ENCODE results near the gene IVD. TPM values are rescaled to one million over a fixed set of nuclear protein-coding genes. Genes with fewer than 3 reads are reported as not detected.

The IVD gene
- total and polyA plus RNA-seq, 9 of the 15 experiments (the other 6 are each of a cell fraction or from before 2014, with no cell fraction given) = 0.15 to 4.5 (median 2.4) TPM

DNA sequence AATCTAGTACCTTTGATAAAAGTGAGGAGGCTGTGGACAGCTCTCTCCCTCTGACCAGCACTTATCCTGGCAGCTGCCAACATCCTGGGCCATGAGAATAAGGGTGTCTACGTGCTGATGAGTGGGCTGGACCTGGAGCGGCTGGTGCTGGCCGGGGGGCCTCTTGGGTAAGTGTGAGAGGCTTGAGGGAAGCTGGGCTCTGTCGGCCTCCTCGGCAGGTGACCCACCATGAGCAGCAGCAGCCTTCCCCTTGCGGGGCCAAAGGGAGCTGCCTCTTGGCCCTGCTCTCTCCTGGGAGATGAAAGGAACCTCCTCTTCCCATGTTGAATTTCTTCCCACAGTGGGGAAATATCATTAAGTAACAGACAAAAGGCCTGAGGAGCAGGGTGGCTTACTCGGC lies 9.2 kb downstream of the IVD start:
- Histone ChIP-seq H2AFZ (ENCODE audit: low read depth, low read length) (no peak overlapping the region), H3K9me3 (replicated peaks; ENCODE audit: control insufficient read depth, insufficient read depth, low read depth, low read length) (no peaks in the 10 kb centered on the region), H3K27me3 (ENCODE audit: control insufficient read depth in 2 of 2, insufficient read depth in 2 of 2, low read length in 2 of 2) (no peaks in the 10 kb centered on the region), H3K4me2 (ENCODE audit: insufficient read depth, low read length) (no peak overlapping the region), H3K4me1 (replicated peaks in 1 of 2; ENCODE audit: control insufficient read depth in 2 of 2, insufficient read depth in 2 of 2, low read length in 2 of 2) (no peaks in the 10 kb centered on the region), H3K79me2 (ENCODE audit: control insufficient read depth, insufficient read depth, low read length) (no peaks in the 10 kb centered on the region), H3K4me3 (no peak overlapping the region), H3K9ac (ENCODE audit: insufficient read depth in 1 of 2, low read depth in 2 of 2, low read length in 2 of 2) (no peak overlapping the region), H4K20me1 (replicated peaks; ENCODE audit: control insufficient read depth, insufficient read depth, low read length) (no peaks in the 10 kb centered on the region), H3K27ac (ENCODE audit: extremely low read depth, low read depth, low read length) (no peak overlapping the region), H3K9me1 (ENCODE audit: control insufficient read depth, insufficient read depth, low read length) (no peaks in the 10 kb centered on the region), H3K36me3 (ENCODE audit: control insufficient read depth, insufficient read depth, low read length) (0 out of 3 replicates have a peak, but pooled peaks cover 3% of the 10 kb centered on the region)
- ATAC-seq = no peak
- POLR2A ChIA-PET = interaction anchor here (1.2 to 1.7 kb wide), 2 partner anchors 9 to 11 kb away, joined by 3 to 5 read pairs; partner anchors contain the start of gene IVD
- no peak for DNase-seq (ENCODE audit: extremely low read depth in 1 of 4, low spot score in 3 of 4)
- TF ChIP-seq, protein P1, sequence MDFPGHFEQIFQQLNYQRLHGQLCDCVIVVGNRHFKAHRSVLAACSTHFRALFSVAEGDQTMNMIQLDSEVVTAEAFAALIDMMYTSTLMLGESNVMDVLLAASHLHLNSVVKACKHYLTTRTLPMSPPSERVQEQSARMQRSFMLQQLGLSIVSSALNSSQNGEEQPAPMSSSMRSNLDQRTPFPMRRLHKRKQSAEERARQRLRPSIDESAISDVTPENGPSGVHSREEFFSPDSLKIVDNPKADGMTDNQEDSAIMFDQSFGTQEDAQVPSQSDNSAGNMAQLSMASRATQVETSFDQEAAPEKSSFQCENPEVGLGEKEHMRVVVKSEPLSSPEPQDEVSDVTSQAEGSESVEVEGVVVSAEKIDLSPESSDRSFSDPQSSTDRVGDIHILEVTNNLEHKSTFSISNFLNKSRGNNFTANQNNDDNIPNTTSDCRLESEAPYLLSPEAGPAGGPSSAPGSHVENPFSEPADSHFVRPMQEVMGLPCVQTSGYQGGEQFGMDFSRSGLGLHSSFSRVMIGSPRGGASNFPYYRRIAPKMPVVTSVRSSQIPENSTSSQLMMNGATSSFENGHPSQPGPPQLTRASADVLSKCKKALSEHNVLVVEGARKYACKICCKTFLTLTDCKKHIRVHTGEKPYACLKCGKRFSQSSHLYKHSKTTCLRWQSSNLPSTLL (IDR thresholded peaks at IDR 0.05) = no peak
- no peak for TF ChIP-seq FOXJ3 (CRISPR knock-in tag; IDR thresholded peaks at IDR 0.05)
- CTCF ChIA-PET (ENCODE audit: low intra/inter-chr PET ratio) = no interaction called here
- BruUV-seq (replicated peaks) = no TSS peak
- in situ Hi-C loops (cut with MboI) (no loop called here), intact Hi-C loops (cut with micrococcal nuclease) (no loop called here)
- 64% methylated on average over 7 of the region's 7 CpGs for WGBS (ENCODE audit: insufficient coverage, low coverage, missing lambda C conversion rate)
- no peak for FAIRE-seq

GRCh38 chr15:40415226-40415625 lies 9.6 kb downstream of the IVD start:
- no peaks in the 10 kb centered on the region for H3K9me3 ChIP-seq (replicated peaks; ENCODE audit: control insufficient read depth, insufficient read depth, low read depth, low read length)
- FAIRE-seq (no peak), ATAC-seq (no peak), DNase-seq (ENCODE audit: extremely low read depth in 1 of 4, low spot score in 3 of 4) (no peak)
- peaks cover 0 to 3% of the 10 kb centered on the region in 2 experiments; a peak in 1 of 5 replicates for H3K4me1 ChIP-seq (replicated peaks in 1 of 2; ENCODE audit: control insufficient read depth in 2 of 2, insufficient read depth in 2 of 2, low read length in 2 of 2)
- H3K4me2 ChIP-seq (ENCODE audit: insufficient read depth, low read length) = no peak overlapping the region
- H3K9ac ChIP-seq (ENCODE audit: insufficient read depth in 1 of 2, low read depth in 2 of 2, low read length in 2 of 2) = no peak overlapping the region
- no peak overlapping the region for H2AFZ ChIP-seq (ENCODE audit: low read depth, low read length)
- in situ Hi-C loops (cut with MboI) (no loop called here), intact Hi-C loops (cut with micrococcal nuclease) (no loop called here)
- WGBS (ENCODE audit: insufficient coverage, low coverage, missing lambda C conversion rate) = 41% methylated on average over 7 of the region's 10 CpGs
- H3K27ac ChIP-seq (ENCODE audit: extremely low read depth, low read depth, low read length) = no peak overlapping the region
- H3K36me3 ChIP-seq (ENCODE audit: control insufficient read depth, insufficient read depth, low read length) = 0 out of 3 replicates have a peak, but pooled peaks cover 3% of the 10 kb centered on the region
- no peaks in the 10 kb centered on the region for H4K20me1 ChIP-seq (replicated peaks; ENCODE audit: control insufficient read depth, insufficient read depth, low read length)
- CTCF ChIA-PET (ENCODE audit: low intra/inter-chr PET ratio) = no interaction called here
- H3K9me1 ChIP-seq (ENCODE audit: control insufficient read depth, insufficient read depth, low read length) = no peaks in the 10 kb centered on the region
- no peaks in the 10 kb centered on the region for H3K27me3 ChIP-seq (ENCODE audit: control insufficient read depth in 2 of 2, insufficient read depth in 2 of 2, low read length in 2 of 2)
- BruUV-seq (replicated peaks) = no TSS peak
- H3K79me2 ChIP-seq (ENCODE audit: control insufficient read depth, insufficient read depth, low read length) = no peaks in the 10 kb centered on the region
- TF ChIP-seq BHLHE40 (IDR thresholded peaks at IDR 0.05; ENCODE audit: low read length) (no peak), PPARD (CRISPR knock-in tag; IDR thresholded peaks at IDR 0.05) (no peak), HDAC2 (IDR thresholded peaks at IDR 0.05) (no peak), NFIC (IDR thresholded peaks at IDR 0.05) (no peak), SIX5 (IDR thresholded peaks at IDR 0.05; ENCODE audit: borderline replicate concordance in 1 of 2, insufficient read depth in 1 of 2, low read depth in 1 of 2, low read length in 2 of 2) (no peak), YBX1 (IDR thresholded peaks at IDR 0.05) (no peak), ZNF436 (CRISPR knock-in tag; IDR thresholded peaks at IDR 0.05) (no peak), STAT5B (CRISPR knock-in tag; IDR thresholded peaks at IDR 0.05) (no peak), FOXK1 (CRISPR knock-in tag; IDR thresholded peaks at IDR 0.05; ENCODE audit: borderline replicate concordance) (no peak)
- TF ChIP-seq, protein P2, sequence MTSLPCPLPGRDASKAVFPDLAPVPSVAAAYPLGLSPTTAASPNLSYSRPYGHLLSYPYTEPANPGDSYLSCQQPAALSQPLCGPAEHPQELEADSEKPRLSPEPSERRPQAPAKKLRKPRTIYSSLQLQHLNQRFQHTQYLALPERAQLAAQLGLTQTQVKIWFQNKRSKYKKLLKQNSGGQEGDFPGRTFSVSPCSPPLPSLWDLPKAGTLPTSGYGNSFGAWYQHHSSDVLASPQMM (CRISPR knock-in tag; IDR thresholded peaks at IDR 0.05) = no peak
- POLR2A ChIA-PET = interaction anchor here (1.2 to 1.7 kb wide), 2 partner anchors 9 to 11 kb away, joined by 3 to 5 read pairs; partner anchors contain the start of gene IVD
- H3K4me3 ChIP-seq = no peak overlapping the region
